ENCODE measurements around the gene AKNAD1. TPM values are rescaled to one million over a fixed set of nuclear protein-coding genes. Genes with fewer than 3 reads are reported as not detected.
"Not testable (repeated sequence)": the region's sequence is repeated elsewhere in the genome, so short reads cannot be mapped to it uniquely, and the experiment has no call there.

The AKNAD1 gene, protein sequence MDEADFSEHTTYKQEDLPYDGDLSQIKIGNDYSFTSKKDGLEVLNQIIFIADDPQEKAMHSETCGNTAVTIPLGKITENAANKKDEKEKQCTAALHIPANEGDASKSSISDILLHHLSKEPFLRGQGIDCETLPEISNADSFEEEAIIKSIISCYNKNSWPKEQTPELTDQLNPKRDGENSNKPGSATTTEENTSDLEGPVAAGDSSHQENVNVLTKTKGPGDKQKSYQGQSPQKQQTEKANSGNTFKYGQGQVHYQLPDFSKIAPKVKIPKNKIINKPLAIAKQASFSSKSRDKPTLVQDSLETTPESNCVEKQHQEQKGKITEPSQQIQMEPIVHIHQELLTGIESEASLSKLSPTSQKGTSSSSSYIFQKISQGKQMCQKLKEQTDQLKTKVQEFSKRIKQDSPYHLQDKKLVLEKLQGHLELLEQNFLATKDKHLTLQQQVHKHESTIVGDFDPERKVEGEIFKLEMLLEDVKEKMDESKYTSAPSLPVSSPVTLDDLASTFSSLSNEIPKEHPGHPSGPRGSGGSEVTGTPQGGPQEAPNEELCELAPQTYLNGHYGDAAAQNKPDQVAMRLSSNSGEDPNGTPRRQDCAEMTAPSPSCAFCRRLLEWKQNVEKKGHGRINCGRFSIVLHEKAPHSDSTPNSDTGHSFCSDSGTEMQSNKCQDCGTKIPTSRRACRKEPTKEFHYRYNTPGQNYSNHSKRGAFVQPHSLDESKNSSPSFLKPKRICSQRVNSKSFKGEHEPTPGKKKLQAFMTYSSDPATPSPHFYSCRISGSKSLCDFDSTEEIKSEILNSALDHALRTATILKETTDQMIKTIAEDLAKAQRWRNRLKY
- not detected for total RNA-seq
- long read RNA-seq = 0 reads

DNA sequence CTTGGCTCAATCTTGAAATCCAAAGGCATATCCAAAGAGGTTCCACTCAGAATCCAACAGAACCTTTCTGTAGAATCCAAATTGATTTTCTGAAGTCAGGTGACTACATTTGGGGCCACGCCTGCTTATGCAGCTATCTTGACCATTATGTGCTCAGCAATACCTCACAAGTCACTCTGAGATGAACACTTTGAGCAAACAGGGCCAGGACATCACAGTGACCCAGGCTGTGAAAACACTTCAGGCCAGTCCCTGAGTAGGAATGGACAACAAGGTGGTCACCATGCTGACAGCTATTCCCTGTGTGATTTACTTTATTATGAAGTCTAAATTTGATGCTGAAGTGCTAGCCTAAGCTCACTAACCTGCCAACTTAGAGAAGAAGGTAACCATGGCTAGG is at the start of gene AKNAD1:
TSS of gene AKNAD1 (minus strand) at position 101 of the 400 bp plus-strand sequence. CDS start 4,430 bp downstream, outside the sequence.
- no peak for DNase-seq
- no peak for ATAC-seq
- intact Hi-C loops (cut with DNase I, micrococcal nuclease) = no loop called here

DNA sequence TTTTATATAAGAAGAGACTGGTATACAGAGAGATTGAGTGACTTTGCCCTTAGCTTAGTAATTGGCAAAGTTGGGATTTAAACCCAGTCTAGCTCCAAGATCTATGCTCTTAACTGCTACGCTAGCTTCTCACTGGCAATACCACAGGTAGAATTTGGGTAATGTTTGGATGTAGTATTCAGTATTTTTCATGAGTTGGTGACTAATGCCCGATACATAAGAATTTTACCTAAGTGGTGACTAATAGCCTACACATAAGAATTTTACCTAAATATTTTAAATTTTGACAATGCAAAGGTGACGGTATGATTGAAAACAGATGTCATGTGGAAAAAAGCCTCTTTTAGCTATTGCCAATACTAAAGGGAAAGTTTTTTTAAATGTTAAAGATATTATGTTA is 44.2 kb upstream of the AKNAD1 start:
- ATAC-seq (no peak), DNase-seq (no peak)
- intact Hi-C loops (cut with DNase I, micrococcal nuclease) = no loop called here

DNA sequence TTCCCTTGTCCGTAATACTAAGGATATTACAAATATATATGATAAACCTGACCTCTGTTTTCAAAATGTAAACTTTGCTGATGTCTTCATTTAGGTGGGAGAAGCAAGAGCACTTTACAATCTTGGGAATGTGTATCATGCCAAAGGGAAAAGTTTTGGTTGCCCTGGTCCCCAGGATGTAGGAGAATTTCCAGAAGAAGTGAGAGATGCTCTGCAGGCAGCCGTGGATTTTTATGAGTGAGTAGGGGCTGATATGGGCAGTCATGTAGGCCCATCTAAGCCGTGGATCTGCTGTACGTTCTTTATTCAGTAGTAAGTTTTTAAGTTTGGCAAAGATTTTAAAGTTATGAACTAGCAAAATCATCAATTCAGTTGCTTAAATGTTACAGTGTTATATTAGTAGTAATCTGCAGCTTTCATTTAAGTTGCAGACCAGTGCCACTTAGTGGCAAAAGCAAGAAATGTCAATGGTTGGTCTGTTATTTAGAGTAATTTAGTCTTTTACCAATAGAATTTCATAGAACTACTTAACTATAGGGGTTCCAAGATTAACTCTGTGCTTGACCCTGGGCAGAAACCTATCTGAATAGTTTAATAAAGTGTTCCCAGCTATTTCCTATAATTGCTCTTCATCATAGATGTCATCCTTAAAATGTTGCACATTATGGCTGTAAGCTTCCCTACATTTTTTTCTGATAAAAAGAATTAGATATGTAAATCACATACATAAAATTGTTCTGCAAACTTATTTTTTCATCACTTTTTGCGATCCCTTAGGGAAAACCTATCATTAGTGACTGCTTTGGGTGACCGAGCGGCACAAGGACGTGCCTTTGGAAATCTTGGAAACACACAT is 41.2 kb upstream of the AKNAD1 start:
- DNase-seq = no peak
- peak; percentile 71 for ATAC-seq
- intact Hi-C loops (cut with DNase I, micrococcal nuclease) = loop anchor here in 1 of 2 donors (2.0 kb wide), 1 partner anchor 69 kb away; no protein-coding TSS in a partner anchor

DNA sequence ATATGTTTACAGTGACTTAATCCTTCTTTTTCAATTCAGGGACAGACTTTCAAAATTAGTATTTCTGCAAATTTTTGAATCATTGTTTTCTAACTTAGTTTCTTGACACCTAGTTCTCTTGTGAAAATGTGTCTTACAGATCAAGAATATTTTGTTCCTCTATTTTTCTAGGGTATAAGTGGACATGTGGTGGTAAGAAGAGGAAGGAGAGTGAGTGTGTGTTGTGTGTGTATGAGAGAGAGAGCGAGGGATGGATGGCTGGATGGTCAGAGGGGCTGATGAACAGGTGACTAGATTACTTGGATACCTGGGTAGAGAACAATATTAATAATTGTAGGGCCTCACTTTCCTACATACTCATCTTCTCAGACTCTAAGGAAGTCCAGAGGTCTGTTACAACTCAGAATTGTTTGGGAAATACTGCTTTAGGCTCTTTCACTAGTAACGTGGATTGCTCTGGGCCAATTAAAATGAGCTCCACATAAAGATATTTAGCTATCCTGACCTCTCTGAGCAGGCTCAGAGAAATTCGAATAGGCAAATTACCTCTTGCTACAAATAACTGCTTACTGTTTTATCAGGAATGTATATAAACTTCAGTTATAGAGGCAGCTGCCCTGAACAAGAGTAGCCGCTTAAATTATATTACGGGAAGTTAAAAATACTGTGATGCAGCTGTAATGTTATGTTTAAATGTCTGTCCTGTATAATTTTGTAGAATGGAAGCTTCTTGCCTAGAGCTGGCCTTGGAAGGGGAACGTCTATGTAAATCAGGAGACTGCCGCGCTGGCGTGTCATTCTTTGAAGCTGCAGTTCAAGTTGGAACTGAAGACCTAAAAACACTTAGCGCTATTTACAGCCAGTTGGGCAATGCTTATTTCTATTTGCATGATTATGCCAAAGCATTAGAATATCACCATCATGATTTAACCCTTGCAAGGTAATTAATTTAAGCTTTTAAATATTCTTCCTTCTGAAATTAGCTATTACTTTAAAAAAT is 39.6 kb upstream of the AKNAD1 start:
- ATAC-seq (no peak), DNase-seq (no peak)
- intact Hi-C loops (cut with DNase I, micrococcal nuclease) = loop anchor here in 1 of 2 donors (2.0 kb wide), 1 partner anchor 68 kb away; no protein-coding TSS in a partner anchor

DNA sequence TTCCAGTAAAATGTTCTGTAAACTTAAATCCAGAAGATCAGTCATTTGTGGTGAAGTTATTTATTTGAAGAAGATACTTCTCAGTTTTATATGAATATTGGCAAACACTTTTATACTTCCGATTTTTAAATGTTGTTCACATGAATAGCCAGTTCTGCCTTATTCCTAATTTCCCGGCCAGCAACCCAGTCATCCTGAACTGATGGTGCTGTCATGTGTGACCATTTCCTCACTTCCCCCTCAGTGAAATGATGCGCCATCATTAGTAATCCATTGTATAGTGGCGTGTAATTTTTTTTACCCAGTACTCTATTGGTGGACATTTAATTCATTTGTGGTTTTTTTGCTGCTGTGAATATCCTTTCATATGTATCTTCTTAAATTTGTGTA is 36.2 kb upstream of the AKNAD1 start:
- no peak for DNase-seq
- no peak for ATAC-seq
- intact Hi-C loops (cut with DNase I, micrococcal nuclease) = no loop called here

DNA sequence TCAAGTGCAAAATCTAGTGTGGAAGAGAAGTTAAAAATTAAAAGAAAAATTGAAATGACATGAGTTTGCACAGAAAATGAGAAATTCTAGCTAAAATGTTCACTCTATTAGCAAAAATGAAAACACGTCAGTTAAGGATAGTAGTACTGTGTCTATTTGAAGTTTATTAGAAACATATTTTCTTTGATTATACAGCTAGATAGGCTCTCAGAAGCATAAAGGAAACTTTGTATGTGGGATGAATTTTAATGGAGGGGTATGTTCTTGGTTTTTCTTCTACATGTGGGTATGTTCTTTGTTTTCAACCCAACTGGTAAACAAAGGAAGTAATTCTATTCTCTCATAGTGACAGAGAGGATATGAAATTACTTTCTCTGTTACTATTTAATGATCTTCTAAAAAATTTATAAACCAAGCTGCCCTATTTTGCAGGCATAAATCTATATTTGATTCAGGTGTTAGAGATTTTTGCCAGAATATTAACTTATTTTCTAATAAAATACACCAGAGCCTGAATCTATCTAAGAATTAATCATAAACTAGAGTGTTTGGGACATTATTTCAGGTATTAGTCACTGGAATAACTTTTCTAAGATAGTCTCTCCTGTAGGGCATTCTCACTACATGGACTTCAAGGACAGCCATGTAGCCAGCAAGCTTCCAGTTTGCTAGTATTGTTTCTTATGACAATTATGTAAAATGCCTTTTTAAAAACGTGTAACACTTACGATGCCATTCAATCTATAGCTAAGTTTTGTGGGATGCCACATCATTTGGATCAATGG is 35.7 kb upstream of the AKNAD1 start:
- ATAC-seq = no peak
- DNase-seq = no peak
- intact Hi-C loops (cut with DNase I, micrococcal nuclease) = no loop called here

DNA sequence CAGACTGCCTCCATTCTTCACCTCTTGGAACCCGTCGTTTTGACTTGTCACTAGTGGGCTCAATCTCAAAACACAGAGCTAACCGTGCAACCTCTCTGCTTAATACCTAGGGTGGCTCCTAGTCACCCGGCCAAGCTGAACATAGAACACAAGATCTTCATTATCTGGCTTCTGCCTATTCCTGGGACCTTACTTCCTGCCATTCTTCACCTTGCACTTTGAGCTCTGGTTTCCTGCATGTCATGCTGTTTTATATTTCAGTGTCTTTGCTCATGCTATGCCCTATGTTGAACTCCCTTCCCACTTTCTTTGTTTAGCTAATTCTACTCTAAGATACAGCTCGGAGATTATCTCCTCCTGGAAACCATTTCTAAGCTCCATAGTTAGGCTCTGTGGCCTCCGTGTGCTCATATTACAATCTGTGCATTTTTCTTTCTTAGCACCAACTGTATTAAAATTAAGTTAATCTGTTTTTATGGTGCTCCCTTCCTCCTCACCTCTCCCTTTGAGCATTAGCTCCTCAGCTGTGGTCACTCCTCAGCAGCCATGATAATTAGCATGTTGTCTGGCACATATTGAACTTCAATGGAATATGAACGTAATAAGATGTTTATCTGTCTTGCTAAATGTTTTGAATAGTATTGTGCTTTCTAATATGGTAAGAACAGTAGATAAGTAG is 33.0 kb upstream of the AKNAD1 start:
- intact Hi-C loops (cut with DNase I, micrococcal nuclease) = no loop called here
- ATAC-seq (peak; percentile 94), DNase-seq (no peak)

DNA sequence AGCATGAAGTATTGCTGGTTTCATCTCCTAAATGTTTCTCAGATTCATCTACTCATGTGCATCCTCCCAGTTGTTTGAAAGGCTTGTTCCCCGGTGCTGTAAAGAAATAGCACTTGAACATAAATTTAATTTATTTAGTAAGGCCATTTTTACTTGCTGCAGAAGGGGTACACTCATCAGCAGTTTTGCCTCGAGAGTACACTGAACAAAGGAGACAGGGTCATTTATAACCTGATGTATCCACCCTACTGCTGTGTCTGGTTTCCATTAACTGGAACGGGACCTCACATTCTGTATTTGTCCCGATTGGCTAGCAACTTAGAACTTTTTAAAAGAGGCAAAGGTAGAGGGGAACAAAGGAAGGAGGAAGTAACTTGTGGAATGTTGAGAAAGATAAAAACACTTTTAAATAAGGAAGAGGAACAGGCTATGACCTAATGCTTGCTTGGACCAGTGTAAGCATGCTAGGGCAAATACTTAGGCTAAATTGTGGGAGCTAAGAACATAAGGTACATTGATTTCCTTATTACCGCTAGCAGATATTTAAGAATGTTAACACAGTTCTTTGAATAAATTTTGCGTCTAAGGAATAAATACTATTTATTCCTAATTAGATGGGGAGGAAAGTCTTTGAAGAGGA is 32.2 kb upstream of the AKNAD1 start:
- ATAC-seq; DNase-seq; intact Hi-C loops (cut with DNase I, micrococcal nuclease): not testable (repeated sequence)

DNA sequence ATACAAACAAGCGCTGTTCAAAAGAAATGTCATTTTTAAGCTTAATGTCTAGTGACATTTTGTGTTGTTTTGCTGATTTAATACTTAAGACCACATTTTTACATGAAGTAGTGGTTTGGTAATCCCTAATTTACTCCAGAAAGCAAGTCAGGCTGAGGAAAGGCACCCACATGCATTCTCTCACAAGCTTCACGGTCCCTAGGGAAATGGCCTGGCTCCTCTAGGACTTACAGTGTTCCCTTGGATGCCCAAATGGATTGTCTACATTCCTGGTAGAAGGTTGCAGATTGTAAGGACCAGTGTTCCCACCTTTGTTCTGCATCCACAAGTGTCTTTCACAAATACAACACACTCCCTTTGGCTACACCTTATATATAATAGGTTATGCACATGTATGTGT is 29.4 kb upstream of the AKNAD1 start:
- DNase-seq (no peak), ATAC-seq (no peak)
- intact Hi-C loops (cut with DNase I, micrococcal nuclease) = no loop called here

DNA sequence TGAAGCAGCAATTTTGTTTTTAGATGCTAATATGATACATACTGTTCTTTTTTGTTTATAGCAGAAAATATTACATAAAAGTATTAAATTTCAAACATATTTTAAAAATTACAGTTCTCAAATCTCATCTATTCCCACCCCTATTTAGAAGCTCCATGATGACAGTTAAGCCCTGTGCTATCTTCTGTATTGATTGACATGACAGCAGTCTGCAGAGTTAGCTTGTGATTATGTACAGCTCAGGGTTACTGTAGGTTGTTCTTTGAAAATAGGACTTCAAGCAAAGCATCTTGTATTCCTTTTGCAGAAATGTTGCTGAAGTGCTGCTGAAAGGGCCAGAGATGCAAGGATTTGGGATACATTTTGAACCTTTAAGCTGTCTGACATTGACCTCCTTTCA is 28.1 kb upstream of the AKNAD1 start:
- intact Hi-C loops (cut with DNase I, micrococcal nuclease) = loop anchor here in 1 of 2 donors (5.0 kb wide), 1 partner anchor 58 kb away; no protein-coding TSS in a partner anchor
- DNase-seq (no peak), ATAC-seq (no peak)

DNA sequence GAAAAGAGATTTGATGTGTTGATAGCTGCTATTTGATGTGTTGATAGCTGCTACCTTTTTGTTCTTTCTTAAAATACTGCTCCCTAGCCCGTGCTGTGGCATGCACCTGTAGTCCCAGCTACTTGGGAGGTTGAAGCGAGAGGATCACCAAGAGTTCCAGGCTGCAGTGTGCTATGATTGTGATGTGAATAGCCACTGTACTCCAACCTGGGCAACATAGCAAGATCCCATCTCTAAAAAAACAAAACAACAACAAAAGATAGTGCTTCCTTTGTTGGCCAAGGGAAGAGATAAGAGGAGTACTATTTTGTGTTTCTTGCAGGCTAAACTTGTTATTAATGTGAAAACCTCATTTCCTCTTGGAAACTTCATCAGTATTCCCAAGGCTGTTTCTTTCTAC is 25.9 kb upstream of the AKNAD1 start:
- ATAC-seq (no peak), DNase-seq (no peak)
- intact Hi-C loops (cut with DNase I, micrococcal nuclease) = loop anchor here in 1 of 2 donors (5.0 kb wide), 1 partner anchor 56 kb away; no protein-coding TSS in a partner anchor

DNA sequence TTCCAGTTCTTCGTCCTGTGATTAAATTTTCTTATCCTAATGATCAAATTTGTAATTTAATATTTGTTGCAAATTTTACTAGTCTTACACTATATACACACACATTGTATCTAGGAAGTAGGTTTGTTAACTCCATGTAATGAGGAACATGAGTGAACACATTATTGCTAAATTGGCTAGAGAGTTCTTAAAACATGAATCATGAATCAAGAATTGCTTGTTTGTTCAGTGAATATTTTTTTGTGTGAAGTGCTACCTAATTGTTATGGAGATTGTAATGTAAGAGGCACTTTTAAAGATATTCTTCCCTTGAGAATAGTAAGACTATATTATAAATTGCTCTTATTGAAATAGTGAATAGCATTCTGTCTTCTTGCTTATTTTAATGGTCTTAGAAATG is 24.5 kb upstream of the AKNAD1 start:
- intact Hi-C loops (cut with DNase I, micrococcal nuclease) = loop anchor here in 1 of 2 donors (5.0 kb wide), 1 partner anchor 54 kb away; no protein-coding TSS in a partner anchor
- DNase-seq (no peak), ATAC-seq (no peak)

DNA sequence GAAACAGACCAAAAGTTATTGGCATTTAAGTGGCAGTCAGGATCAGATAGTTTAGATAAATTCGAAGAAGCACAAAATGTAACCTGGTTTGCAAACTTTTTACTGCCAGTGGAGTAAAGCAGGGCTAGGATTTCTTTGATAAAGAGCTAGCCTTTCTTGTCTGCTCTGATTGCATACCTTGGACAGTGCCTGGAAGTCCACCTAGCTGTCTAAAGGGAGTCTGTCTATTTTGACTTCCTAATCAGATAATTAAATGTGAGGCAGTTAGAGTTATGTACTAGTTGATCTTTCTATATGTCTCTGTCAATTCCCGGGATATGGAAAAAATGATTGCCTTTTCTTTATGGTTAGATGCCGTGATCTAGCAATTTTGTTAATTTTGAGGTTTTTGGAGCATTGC is 24.0 kb upstream of the AKNAD1 start:
- intact Hi-C loops (cut with DNase I, micrococcal nuclease) = loop anchor here in 1 of 2 donors (5.0 kb wide), 1 partner anchor 54 kb away; no protein-coding TSS in a partner anchor
- no peak for DNase-seq
- no peak for ATAC-seq

DNA sequence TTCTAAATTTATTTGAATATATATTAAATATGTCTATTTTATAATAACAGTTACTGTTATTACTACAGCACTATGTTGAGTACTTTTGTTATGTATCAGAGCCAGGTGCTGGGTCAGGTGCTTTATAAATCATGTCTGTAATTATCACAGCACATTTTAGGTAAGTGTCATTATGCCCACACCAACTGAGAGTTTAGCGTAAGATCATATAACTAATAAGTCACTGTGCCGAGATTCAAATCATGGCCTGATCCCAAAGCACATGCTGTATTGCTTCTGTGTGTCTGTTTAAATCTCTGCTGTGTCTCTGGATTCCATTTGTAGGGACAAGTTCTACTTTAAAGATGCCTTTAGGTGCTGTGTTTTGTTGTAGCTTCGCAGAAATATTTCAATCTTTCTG is 21.8 kb upstream of the AKNAD1 start:
- DNase-seq (no peak), ATAC-seq (no peak)
- intact Hi-C loops (cut with DNase I, micrococcal nuclease) = no loop called here

DNA sequence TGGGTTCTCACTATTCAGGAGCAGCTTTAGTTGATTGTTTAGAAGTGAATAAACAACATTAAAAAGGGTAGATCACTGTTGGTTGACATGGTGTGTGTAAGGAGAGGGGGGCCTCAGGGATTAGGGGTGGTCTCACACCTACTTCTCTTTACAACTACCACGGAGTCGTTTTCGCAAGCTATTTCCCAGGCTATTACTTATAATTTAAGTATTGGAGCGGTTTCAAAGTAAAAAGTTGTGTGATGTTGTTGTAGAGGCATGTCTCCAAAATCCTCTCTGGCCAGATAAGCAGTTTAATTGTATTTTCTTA is 21.2 kb upstream of the AKNAD1 start:
- no peak for DNase-seq
- intact Hi-C loops (cut with DNase I, micrococcal nuclease) = no loop called here
- no peak for ATAC-seq

Data from left colon (tissue), 2 donors.